HepG2 (cell line): ENCODE results near the gene IGIP. TPM values are rescaled to one million over a fixed set of nuclear protein-coding genes. Genes with fewer than 3 reads are reported as not detected.

ENCODE experiments used
- ARHGAP35 ChIP-seq: sonication (generic); formaldehyde crosslinking; IDR thresholded peaks from 2 replicates; pipeline ENCODE4 v1.9.0; 2022; ENCODE audit warnings: mild to moderate bottlenecking, inconsistent platforms, moderate library complexity, missing genetic modification reagents, borderline replicate concordance
- ATF1 ChIP-seq: IDR thresholded peaks from 2 replicates; pipeline ENCODE4 v1.6.1; 2016; ENCODE audit warnings: mild to moderate bottlenecking, control low read depth
- ATF6 ChIP-seq: sonication (generic); formaldehyde crosslinking; conservative IDR thresholded peaks from 2 replicates; pipeline ENCODE4 v1.4.0; 2020; ENCODE audit warnings: missing genetic modification reagents
- CBX2 ChIP-seq, 2 experiments: fragments of 200-600 bp in 1 of 2; sonication (generic); formaldehyde crosslinking in 1 of 2; IDR thresholded peaks; 2 replicates each; pipeline versions ENCODE4 v1.7.0 to v1.8.1; 2018 to 2022; ENCODE audit warnings: low read depth in 2 of 2, low read length in 1 of 2, mild to moderate bottlenecking in 1 of 2, missing genetic modification reagents in 1 of 2
- CEBPG ChIP-seq: IDR thresholded peaks from 2 replicates; pipeline ENCODE4 v1.6.1; 2016
- GMEB2 ChIP-seq: IDR thresholded peaks from 2 replicates; pipeline ENCODE4 v1.6.1; 2016; ENCODE audit warnings: missing biosample characterization, missing genetic modification reagents, low read depth
- HINFP ChIP-seq: sonication (generic); formaldehyde crosslinking; IDR thresholded peaks from 2 replicates; pipeline ENCODE4 v1.4.0; 2020; ENCODE audit warnings: low read depth, mild to moderate bottlenecking, missing genetic modification reagents
- HNRNPL ChIP-seq: fragments of 200-400 bp; formaldehyde crosslinking; IDR thresholded peaks from 2 replicates; pipeline ENCODE4 v1.6.1; 2017; ENCODE audit warnings: mild to moderate bottlenecking, low read depth, low read length
- KAT8 ChIP-seq: IDR thresholded peaks from 2 replicates; pipeline ENCODE4 v1.6.1; 2016; ENCODE audit warnings: missing genetic modification reagents, missing compliant biosample characterization
- KLF16 ChIP-seq, 2 experiments: sonication (generic) in 1 of 2; formaldehyde crosslinking in 1 of 2; IDR thresholded peaks; 2 replicates each; pipeline versions ENCODE4 v1.6.1 to v1.8.0; 2016 to 2023; ENCODE audit warnings: missing genetic modification reagents in 2 of 2, missing compliant biosample characterization in 1 of 2
- SOX5 ChIP-seq: IDR thresholded peaks from 2 replicates; pipeline ENCODE4 v1.6.1; 2016; ENCODE audit warnings: borderline replicate concordance
- THAP7 ChIP-seq: sonication (generic); formaldehyde crosslinking; IDR thresholded peaks from 2 replicates; pipeline ENCODE4 v1.8.1; 2023; ENCODE audit warnings: mild to moderate bottlenecking, missing genetic modification reagents
- USF2 ChIP-seq, 2 experiments: sonication (generic) in 1 of 2; formaldehyde crosslinking in 1 of 2; IDR thresholded peaks; 2 replicates each; pipeline versions ENCODE4 v1.5.1 to v1.6.1; 2011 to 2020; ENCODE audit warnings: borderline replicate concordance in 1 of 2, low read depth in 1 of 2, low read length in 1 of 2, mild to moderate bottlenecking in 1 of 2, missing genetic modification reagents in 1 of 2, moderate library complexity in 1 of 2
- ZFP90 ChIP-seq: sonication (generic); formaldehyde crosslinking; IDR thresholded peaks from 2 replicates; pipeline ENCODE4 v1.8.0; 2022; ENCODE audit warnings: missing genetic modification reagents, mild to moderate bottlenecking, inconsistent platforms, borderline replicate concordance
- ZNF704 ChIP-seq: sonication (generic); formaldehyde crosslinking; IDR thresholded peaks from 2 replicates; pipeline ENCODE4 v1.8.1; 2023; ENCODE audit warnings: mild to moderate bottlenecking, inconsistent platforms, moderate library complexity, missing genetic modification reagents, borderline replicate concordance
- ZNF780A ChIP-seq: sonication (generic); formaldehyde crosslinking; IDR thresholded peaks from 2 replicates; pipeline ENCODE4 v1.8.0; 2022; ENCODE audit warnings: mild to moderate bottlenecking, missing genetic modification reagents, moderate library complexity
- polyA plus RNA-seq, 8 experiments: library from polyadenylated mRNA; depleted of rRNA in 3 of 8; stranded (reverse) in 7 of 8; unstranded in 1 of 8; fragments of >200 nt; fragmentation: Illumina TruSeq in 4 of 8; extraction: Trizol in 4 of 8; gene quantifications; 2 replicates each; pipeline versions ENCODE4 v1.2.1 to v1.2.3, GENCODE V29; 2011 to 2016; ENCODE audit warnings: low read depth in 4 of 8, missing spikeins in 1 of 8, mixed read lengths in 1 of 8; ENCODE audit not compliant: insufficient read depth in 1 of 8
- total RNA-seq, 5 experiments: library from RNA; depleted of rRNA; stranded (reverse); fragments of >200 nt; fragmentation: Illumina TruSeq; extraction: Trizol; gene quantifications; 2 replicates each; pipeline ENCODE4 v1.2.3, GENCODE V29; 2016; ENCODE audit warnings: low read depth in 1 of 5
- TF ChIP-seq, protein P1 (sequence below): IDR thresholded peaks from 2 replicates; pipeline ENCODE4 v1.6.1; 2016; ENCODE audit warnings: control low read depth

The IGIP gene
- total and polyA plus RNA-seq, 2 of the 13 experiments (the other 11 are each of a cell fraction or from before 2014, with no cell fraction given): 1.7 to 2.1 TPM

GRCh38 chr5:140175367-140176030 lies 49.8 kb downstream of the IGIP start (continued):
- TF ChIP-seq HINFP (CRISPR knock-in tag) (0 out of 2 replicates have a peak, but pooled peaks have one; percentile 16), GMEB2 (CRISPR knock-in tag) (no peak), ATF6 (CRISPR knock-in tag) (no peak), ZNF780A (CRISPR knock-in tag) (no peak), CBX2 (IDR thresholded peaks at IDR 0.05; ENCODE audit: low read depth, low read length) (no peak), CBX2 (CRISPR knock-in tag; IDR thresholded peaks at IDR 0.05; ENCODE audit: low read depth) (no peak), USF2 (IDR thresholded peaks at IDR 0.05; ENCODE audit: low read depth, low read length) (no peak), USF2 (CRISPR knock-in tag; IDR thresholded peaks at IDR 0.05; ENCODE audit: borderline replicate concordance) (no peak), ZNF704 (CRISPR knock-in tag) (peak; percentile 89; the same call in 1 of the 2 replicates), KLF16 (CRISPR knock-in tag; IDR thresholded peaks at IDR 0.05) (no peak), ARHGAP35 (no peak), HNRNPL (no peak), CEBPG (CRISPR knock-in tag) (no peak), ZFP90 (CRISPR knock-in tag) (0 out of 2 replicates have a peak, but pooled peaks have one; percentile 84), THAP7 (CRISPR knock-in tag) (no peak), KAT8 (CRISPR knock-in tag) (peak; percentile 9; the same call in 1 of the 2 replicates), ATF1 (CRISPR knock-in tag) (no peak; the same call in 1 of the 2 replicates), SOX5 (CRISPR knock-in tag) (no peak)
- TF ChIP-seq, protein P1, sequence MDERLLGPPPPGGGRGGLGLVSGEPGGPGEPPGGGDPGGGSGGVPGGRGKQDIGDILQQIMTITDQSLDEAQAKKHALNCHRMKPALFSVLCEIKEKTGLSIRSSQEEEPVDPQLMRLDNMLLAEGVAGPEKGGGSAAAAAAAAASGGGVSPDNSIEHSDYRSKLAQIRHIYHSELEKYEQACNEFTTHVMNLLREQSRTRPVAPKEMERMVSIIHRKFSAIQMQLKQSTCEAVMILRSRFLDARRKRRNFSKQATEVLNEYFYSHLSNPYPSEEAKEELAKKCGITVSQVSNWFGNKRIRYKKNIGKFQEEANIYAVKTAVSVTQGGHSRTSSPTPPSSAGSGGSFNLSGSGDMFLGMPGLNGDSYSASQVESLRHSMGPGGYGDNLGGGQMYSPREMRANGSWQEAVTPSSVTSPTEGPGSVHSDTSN (CRISPR knock-in tag): no peak
